SK-N-SH (cell line): Measurements from ENCODE around the gene ARHGAP26. TPM values are rescaled to one million over a fixed set of nuclear protein-coding genes. Genes with fewer than 3 reads are reported as not detected.

ENCODE experiments used
- CTCF ChIA-PET: fragments of 300-600, 350-600 bp; formaldehyde crosslinking; extraction: SDS; loops from one replicate; lab custom pipeline; 2021; lab: Yijun Ruan, JAX
- POLR2A ChIA-PET: fragments of 350-600 bp; sonication (Branson Sonifier 250); formaldehyde crosslinking; extraction: SDS; loops from one replicate; lab custom pipeline; 2020; ENCODE audit warnings: antibody characterized with exemption, inconsistent platforms; lab: Yijun Ruan, JAX
- DNase-seq: peaks from one replicate; pipeline ENCODE4 v3.0.0; 2012
- H2AFZ ChIP-seq: fragments of 200-600 bp; sonication (generic); 2 replicates; pipeline ENCODE4 v1.8.1; 2016; ENCODE audit warnings: antibody characterized with exemption, mild to moderate bottlenecking, low read depth
- H3F3A ChIP-seq: fragments of 200-600 bp; sonication (generic); replicated peaks from 2 replicates; pipeline ENCODE3; 2016; ENCODE audit warnings: antibody characterized with exemption, mild to moderate bottlenecking; ENCODE audit not compliant: insufficient read depth
- H3K27ac ChIP-seq, 2 experiments: fragments of 200-500 bp in 1 of 2; fragments of 200-600 bp in 1 of 2; sonication (Bioruptor generic) in 1 of 2; sonication (generic), shearing (Covaris generic) in 1 of 2; 2 replicates each; pipeline versions ENCODE4 v1.5.1 to v1.6.1; 2014 to 2016; ENCODE audit warnings: low read depth in 2 of 2, inconsistent platforms in 1 of 2, low read length in 1 of 2, mild to moderate bottlenecking in 1 of 2, mixed read lengths in 1 of 2
- H3K27me3 ChIP-seq: fragments of 200-600 bp; sonication (generic), shearing (Covaris generic); 2 replicates; pipeline ENCODE4 v1.6.1; 2016; ENCODE audit warnings: mixed run types; ENCODE audit not compliant: insufficient read depth
- H3K36me3 ChIP-seq, 2 experiments: fragments of 200-500 bp in 1 of 2; fragments of 200-600 bp in 1 of 2; sonication (Bioruptor generic) in 1 of 2; sonication (generic) in 1 of 2; replicated peaks in 1 of 2; 2 replicates each; pipeline versions ENCODE3 to v1.5.1; 2014 to 2016; ENCODE audit warnings: low read length in 1 of 2, mild to moderate bottlenecking in 1 of 2; ENCODE audit not compliant: insufficient read depth in 2 of 2, control insufficient read depth in 1 of 2
- H3K4me1 ChIP-seq, 2 experiments: fragments of 200-500 bp in 1 of 2; fragments of 200-600 bp in 1 of 2; sonication (Bioruptor generic) in 1 of 2; sonication (generic), shearing (Covaris generic) in 1 of 2; 2 replicates each; pipeline versions ENCODE4 v1.5.1 to v1.6.1; 2014 to 2016; ENCODE audit warnings: low read depth in 1 of 2, low read length in 1 of 2, mixed run types in 1 of 2; ENCODE audit not compliant: insufficient read depth in 2 of 2, control insufficient read depth in 1 of 2
- H3K4me2 ChIP-seq: fragments of 200-600 bp; sonication (generic), shearing (Covaris generic); 2 replicates; pipeline ENCODE4 v1.6.1; 2017; ENCODE audit warnings: mixed run types
- H3K4me3 ChIP-seq, 2 experiments: fragments of 200-500 bp in 1 of 2; fragments of 200-600 bp in 1 of 2; sonication (Bioruptor generic) in 1 of 2; sonication (generic), shearing (Covaris generic) in 1 of 2; 2 replicates each; pipeline versions ENCODE4 v1.5.1 to v1.8.1; 2014 to 2016; ENCODE audit warnings: low read depth in 2 of 2, inconsistent platforms in 1 of 2, low read length in 1 of 2, mild to moderate bottlenecking in 1 of 2, mixed read lengths in 1 of 2, moderate library complexity in 1 of 2
- H3K79me2 ChIP-seq: fragments of 200-600 bp; sonication (generic); 2 replicates; pipeline ENCODE4 v1.8.1; 2017; ENCODE audit warnings: mild to moderate bottlenecking; ENCODE audit not compliant: insufficient read depth
- H3K9ac ChIP-seq: fragments of 200-600 bp; sonication (generic); 2 replicates; pipeline ENCODE4 v1.6.1; 2017; ENCODE audit warnings: mixed run types
- H3K9me2 ChIP-seq: fragments of 200-600 bp; sonication (generic); 2 replicates; pipeline ENCODE4 v1.6.1; 2017; ENCODE audit warnings: mixed run types
- H3K9me3 ChIP-seq: fragments of 200-600 bp; sonication (generic); 2 replicates; pipeline ENCODE4 v1.6.1; 2017; ENCODE audit warnings: mixed run types, mild to moderate bottlenecking, moderate library complexity
- H4K20me1 ChIP-seq: fragments of 200-600 bp; sonication (generic); 2 replicates; pipeline ENCODE4 v1.6.1; 2017; ENCODE audit warnings: mild to moderate bottlenecking, mixed run types; ENCODE audit not compliant: insufficient read depth
- ELF1 ChIP-seq: IDR thresholded peaks from 2 replicates; pipeline ENCODE4 v1.4.0; 2012
- EP300 ChIP-seq, 2 experiments: IDR thresholded peaks; 2 replicates each; pipeline versions ENCODE4 v1.4.0 to v1.6.1; 2012; ENCODE audit warnings: borderline replicate concordance in 1 of 2, low read depth in 1 of 2, low read length in 1 of 2
- GATA2 ChIP-seq: sonication (generic); formaldehyde crosslinking; IDR thresholded peaks from 2 replicates; pipeline ENCODE4 v1.5.0; 2020; ENCODE audit warnings: mild to moderate bottlenecking, missing genetic modification reagents
- IRF3 ChIP-seq: fragments of 150-350 bp; IDR thresholded peaks from 2 replicates; pipeline ENCODE4 v1.6.1; 2016; ENCODE audit warnings: mild to moderate bottlenecking, low read depth, low read length
- JUND ChIP-seq: IDR thresholded peaks from 2 replicates; pipeline ENCODE4 v1.4.0; 2012
- MEF2A ChIP-seq: IDR thresholded peaks from 2 replicates; pipeline ENCODE4 v1.4.0; 2012; ENCODE audit warnings: low read depth, borderline replicate concordance
- MXI1 ChIP-seq: IDR thresholded peaks from 2 replicates; pipeline ENCODE4 v1.6.1; 2012; ENCODE audit warnings: mild to moderate bottlenecking, low read depth, low read length, improper control_type of control experiment
- NFIC ChIP-seq: IDR thresholded peaks from 2 replicates; pipeline ENCODE4 v1.4.0; 2012; ENCODE audit warnings: borderline replicate concordance
- PBX3 ChIP-seq: IDR thresholded peaks from 2 replicates; pipeline ENCODE4; 2012
- RAD21 ChIP-seq: IDR thresholded peaks from 2 replicates; pipeline ENCODE4 v1.6.1; 2012; ENCODE audit warnings: mild to moderate bottlenecking, low read length
- SIN3A ChIP-seq: IDR thresholded peaks from 2 replicates; pipeline ENCODE4 v1.6.1; 2012; ENCODE audit warnings: low read depth, mild to moderate bottlenecking, low read length, moderate library complexity, borderline replicate concordance
- SMC3 ChIP-seq: IDR thresholded peaks from 2 replicates; pipeline ENCODE4 v1.6.1; 2012; ENCODE audit warnings: low read depth, low read length, improper control_type of control experiment
- TAF1 ChIP-seq: IDR thresholded peaks from 2 replicates; pipeline ENCODE4 v1.6.1; 2012; ENCODE audit warnings: low read depth, mild to moderate bottlenecking, low read length, moderate library complexity, borderline replicate concordance
- TCF12 ChIP-seq: IDR thresholded peaks from 2 replicates; pipeline ENCODE4 v1.4.0; 2012
- TEAD4 ChIP-seq: IDR thresholded peaks from 2 replicates; pipeline ENCODE4 v1.4.0; 2012; ENCODE audit warnings: mild to moderate bottlenecking, borderline replicate concordance; ENCODE audit not compliant: insufficient read depth
- YY1 ChIP-seq: IDR thresholded peaks from 2 replicates; pipeline ENCODE4 v1.4.0; 2012; ENCODE audit warnings: low read depth, mild to moderate bottlenecking
- WGBS: methylation state at CpG from one replicate; pipeline ENCODE4 v1.1.6; 2017; ENCODE audit warnings: low lambda C conversion rate; 5-methylcytosine and 5-hydroxymethylcytosine counted together
- polyA plus RNA-seq, 3 experiments: library from polyadenylated mRNA; depleted of rRNA; stranded (reverse); fragments of >200 nt; gene quantifications; 2 replicates each; pipeline ENCODE4 v1.2.3, GENCODE V29; 2012
- TF ChIP-seq, protein P1 (sequence below): IDR thresholded peaks from 2 replicates; pipeline ENCODE4 v1.4.0; 2012; ENCODE audit warnings: low read depth, borderline replicate concordance
- TF ChIP-seq, protein P2 (sequence below): fragments of 200-600 bp; sonication (generic); IDR thresholded peaks from 2 replicates; pipeline ENCODE4 v1.6.1; 2017; ENCODE audit warnings: antibody characterized with exemption, mild to moderate bottlenecking, moderate library complexity

Gene ARHGAP26
- polyA plus RNA-seq, 1 of the 3 experiments (the other 2 are of a cell fraction) = 6.1 TPM

- POLR2A ChIA-PET = no interaction called here
- H3K27ac ChIP-seq = no peak overlapping the region
- H3K4me1 ChIP-seq = peaks cover 0 to 16% of the 10 kb centered on the region in 2 experiments; a peak in 2 of 4 replicates
- no peaks in the 10 kb centered on the region for H3K27me3 ChIP-seq
- no peaks in the 10 kb centered on the region for H3K9me3 ChIP-seq
- TF ChIP-seq MXI1 (no peak), EP300 (IDR thresholded peaks at IDR 0.05; ENCODE audit: borderline replicate concordance in 1 of 2, low read depth in 1 of 2, low read length in 1 of 2) (no peak)
- TF ChIP-seq, protein P1, sequence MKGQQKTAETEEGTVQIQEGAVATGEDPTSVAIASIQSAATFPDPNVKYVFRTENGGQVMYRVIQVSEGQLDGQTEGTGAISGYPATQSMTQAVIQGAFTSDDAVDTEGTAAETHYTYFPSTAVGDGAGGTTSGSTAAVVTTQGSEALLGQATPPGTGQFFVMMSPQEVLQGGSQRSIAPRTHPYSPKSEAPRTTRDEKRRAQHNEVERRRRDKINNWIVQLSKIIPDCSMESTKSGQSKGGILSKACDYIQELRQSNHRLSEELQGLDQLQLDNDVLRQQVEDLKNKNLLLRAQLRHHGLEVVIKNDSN = no peak
- TF ChIP-seq, all 33 proteins: peak for 0
- Histone ChIP-seq H3K36me3 (no peaks in the 10 kb centered on the region), H3K9ac (no peak overlapping the region), H3K4me3 (no peak overlapping the region), H3F3A (peaks cover 14% of the 10 kb centered on the region), H3K9me2 (no peaks in the 10 kb centered on the region), H4K20me1 (no peaks in the 10 kb centered on the region), H2AFZ (no peak overlapping the region), H3K79me2 (no peaks in the 10 kb centered on the region), H3K4me2 (no peak overlapping the region)
- CTCF ChIA-PET = no interaction called here
- 88% methylated on average over 3 of the region's 3 CpGs for WGBS
- no peak for DNase-seq
Measured at GRCh38 chr5:143251190-143251589, 481.0 kb downstream of the ARHGAP26 start.

GRCh38 chr5:143251946-143252345 is 481.8 kb downstream of the ARHGAP26 start:
- Histone ChIP-seq H3K4me2 (no peak overlapping the region), H3K4me1 (peaks cover 0 to 12% of the 10 kb centered on the region in 2 experiments; a peak in 1 of 4 replicates), H4K20me1 (no peaks in the 10 kb centered on the region), H3K4me3 (no peak overlapping the region), H3F3A (peaks cover 7% of the 10 kb centered on the region), H2AFZ (no peak overlapping the region), H3K27ac (no peak overlapping the region), H3K36me3 (no peaks in the 10 kb centered on the region), H3K27me3 (no peaks in the 10 kb centered on the region), H3K9me3 (no peaks in the 10 kb centered on the region), H3K9ac (no peak overlapping the region), H3K79me2 (no peaks in the 10 kb centered on the region), H3K9me2 (no peaks in the 10 kb centered on the region)
- ChIA-PET CTCF (no interaction called here), POLR2A (no interaction called here)
- no peak for DNase-seq
- WGBS = 91% methylated on average over 4 of the region's 4 CpGs
- no peak for TF ChIP-seq YY1
- no peak for TF ChIP-seq MEF2A
- no peak for TF ChIP-seq EP300 (IDR thresholded peaks at IDR 0.05; ENCODE audit: borderline replicate concordance in 1 of 2, low read depth in 1 of 2, low read length in 1 of 2)
- TF ChIP-seq GATA2 (CRISPR knock-in tag) = no peak
- TF ChIP-seq TEAD4 = no peak
- TF ChIP-seq MXI1 = no peak

- H3K79me2 ChIP-seq = no peaks in the 10 kb centered on the region
- H3K27me3 ChIP-seq = no peaks in the 10 kb centered on the region
- ChIA-PET POLR2A (no interaction called here), CTCF (no interaction called here)
- peaks cover 5% of the 10 kb centered on the region for H3F3A ChIP-seq
- H3K4me2 ChIP-seq = no peak overlapping the region
- WGBS = 89% methylated on average over 7 of the region's 7 CpGs
- TF ChIP-seq SIN3A (no peak), JUND (no peak), GATA2 (CRISPR knock-in tag) (no peak), TCF12 (no peak), MEF2A (no peak), SMC3 (no peak), RAD21 (no peak), IRF3 (no peak), TAF1 (no peak), ELF1 (no peak), PBX3 (no peak), NFIC (no peak), EP300 (IDR thresholded peaks at IDR 0.05; ENCODE audit: borderline replicate concordance in 1 of 2, low read depth in 1 of 2, low read length in 1 of 2) (no peak), TEAD4 (no peak)
- TF ChIP-seq, protein P2, sequence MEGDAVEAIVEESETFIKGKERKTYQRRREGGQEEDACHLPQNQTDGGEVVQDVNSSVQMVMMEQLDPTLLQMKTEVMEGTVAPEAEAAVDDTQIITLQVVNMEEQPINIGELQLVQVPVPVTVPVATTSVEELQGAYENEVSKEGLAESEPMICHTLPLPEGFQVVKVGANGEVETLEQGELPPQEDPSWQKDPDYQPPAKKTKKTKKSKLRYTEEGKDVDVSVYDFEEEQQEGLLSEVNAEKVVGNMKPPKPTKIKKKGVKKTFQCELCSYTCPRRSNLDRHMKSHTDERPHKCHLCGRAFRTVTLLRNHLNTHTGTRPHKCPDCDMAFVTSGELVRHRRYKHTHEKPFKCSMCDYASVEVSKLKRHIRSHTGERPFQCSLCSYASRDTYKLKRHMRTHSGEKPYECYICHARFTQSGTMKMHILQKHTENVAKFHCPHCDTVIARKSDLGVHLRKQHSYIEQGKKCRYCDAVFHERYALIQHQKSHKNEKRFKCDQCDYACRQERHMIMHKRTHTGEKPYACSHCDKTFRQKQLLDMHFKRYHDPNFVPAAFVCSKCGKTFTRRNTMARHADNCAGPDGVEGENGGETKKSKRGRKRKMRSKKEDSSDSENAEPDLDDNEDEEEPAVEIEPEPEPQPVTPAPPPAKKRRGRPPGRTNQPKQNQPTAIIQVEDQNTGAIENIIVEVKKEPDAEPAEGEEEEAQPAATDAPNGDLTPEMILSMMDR = no peak
- no peaks in the 10 kb centered on the region for H4K20me1 ChIP-seq
- DNase-seq = no peak
- H3K27ac ChIP-seq = no peak overlapping the region
- no peaks in the 10 kb centered on the region for H3K9me2 ChIP-seq
- no peaks in the 10 kb centered on the region for H3K4me1 ChIP-seq
- no peak overlapping the region for H3K9ac ChIP-seq
- H3K4me3 ChIP-seq = no peak overlapping the region
- H3K9me3 ChIP-seq = no peaks in the 10 kb centered on the region
- H2AFZ ChIP-seq = no peak overlapping the region
- no peaks in the 10 kb centered on the region for H3K36me3 ChIP-seq
Measured at GRCh38 chr5:143254819-143255218, 484.6 kb downstream of the ARHGAP26 start.
